Vagina (tissue), 2 donors: ENCODE measurements around the gene ATXN2. TPM values are rescaled to one million over a fixed set of nuclear protein-coding genes. Genes with fewer than 3 reads are reported as not detected.
"Not testable (repeated sequence)": the region's sequence is repeated elsewhere in the genome, so short reads cannot be mapped to it uniquely, and the experiment has no call there.

Source experiments
- DNase-seq, 2 donors: peaks; one replicate each; pipeline ENCODE4 v3.0.0-alpha.2; 2017; ENCODE audit errors: extremely low spot score in 2 of 2
- H3K27ac ChIP-seq: fragments of 200-600 bp; sonication (generic); one replicate; pipeline ENCODE4 v1.5.1; 2019
- H3K27me3 ChIP-seq: fragments of 200-600 bp; sonication (generic); one replicate; pipeline ENCODE4 v1.5.1; 2019
- H3K36me3 ChIP-seq, 2 donors: fragments of 200-600 bp; sonication (generic); one replicate each; pipeline ENCODE4 v1.5.1; 2017 to 2019
- H3K4me1 ChIP-seq: fragments of 200-600 bp; sonication (generic); one replicate; pipeline ENCODE4 v1.5.1; 2019
- H3K4me3 ChIP-seq, 2 donors: fragments of 200-600 bp; sonication (generic); 1 replicate in 1 of 2; 2 replicates in 1 of 2; pipeline ENCODE4 v1.5.1; 2016 to 2019
- H3K9me3 ChIP-seq: fragments of 200-600 bp; sonication (generic); one replicate; pipeline ENCODE4 v1.5.1; 2019
- POLR2A ChIP-seq, 2 donors: fragments of 450-650 bp; IDR thresholded peaks; one replicate each; pipeline ENCODE4 v1.6.1; 2017; ENCODE audit warnings: antibody characterized with exemption in 2 of 2, mild to moderate bottlenecking in 2 of 2, moderate library complexity in 2 of 2
- POLR2AphosphoS5 ChIP-seq, 2 donors: sonication (generic); formaldehyde crosslinking; IDR thresholded peaks; one replicate each; pipeline ENCODE4 v1.9.0; 2017; ENCODE audit warnings: antibody characterized with exemption in 2 of 2, mild to moderate bottlenecking in 2 of 2, low read depth in 1 of 2; ENCODE audit not compliant: insufficient read depth in 1 of 2
- intact Hi-C: fragments of 100-400 bp; cut with DNase I; formaldehyde crosslinking; loops from one replicate; pipeline ENCODE4 v1.15.1; 2023
- total RNA-seq: library from RNA; depleted of rRNA; stranded (reverse); fragments of >200 nt; gene quantifications from one replicate; pipeline ENCODE4 v1.2.3, GENCODE V29; 2016
- TF ChIP-seq, protein P1 (sequence below), 3 experiments: fragments of 450-650 bp in 2 of 3; fragments of 200-600 bp in 1 of 3; sonication (generic) in 1 of 3; IDR thresholded peaks; one replicate each; pipeline ENCODE4 v1.5.1; 2017 to 2019; ENCODE audit warnings: antibody characterized with exemption in 3 of 3, mild to moderate bottlenecking in 2 of 3, moderate library complexity in 2 of 3

ATXN2 gene
- total RNA-seq, 1 donor from 2014 or later = 70.2 TPM

DNA sequence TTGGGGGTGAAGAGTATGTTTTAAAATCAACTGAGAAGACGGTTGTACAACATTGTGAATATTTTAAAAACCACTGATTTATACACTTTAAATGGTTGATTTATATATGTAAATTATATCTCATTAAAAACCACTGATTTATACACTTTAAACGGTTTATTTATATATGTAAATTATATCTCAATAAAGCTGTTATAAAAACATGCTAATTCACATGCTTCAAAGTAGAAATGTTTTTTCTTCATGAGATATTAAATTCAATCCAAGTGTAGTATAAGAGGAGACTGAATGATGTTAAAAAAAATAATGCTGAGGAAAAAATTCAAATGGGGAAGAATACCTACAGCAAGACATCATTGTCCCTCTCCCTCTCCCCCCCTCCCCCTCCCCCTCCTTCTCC is 92.9 kb downstream of the ATXN2 start:
- no peak for DNase-seq
- Histone ChIP-seq H3K27ac (no peak overlapping the region), H3K4me3 (no peak overlapping the region), H3K4me1 (no peaks in the 10 kb centered on the region), H3K36me3 (peaks cover 0 to 44% of the 10 kb centered on the region in 2 donors), H3K9me3 (no peaks in the 10 kb centered on the region), H3K27me3 (no peaks in the 10 kb centered on the region)
- TF ChIP-seq POLR2A (IDR thresholded peaks at IDR 0.05) (no peak), POLR2AphosphoS5 (IDR thresholded peaks at IDR 0.05; ENCODE audit: insufficient read depth in 1 of 2, low read depth in 1 of 2) (no peak)
- TF ChIP-seq, protein P1, sequence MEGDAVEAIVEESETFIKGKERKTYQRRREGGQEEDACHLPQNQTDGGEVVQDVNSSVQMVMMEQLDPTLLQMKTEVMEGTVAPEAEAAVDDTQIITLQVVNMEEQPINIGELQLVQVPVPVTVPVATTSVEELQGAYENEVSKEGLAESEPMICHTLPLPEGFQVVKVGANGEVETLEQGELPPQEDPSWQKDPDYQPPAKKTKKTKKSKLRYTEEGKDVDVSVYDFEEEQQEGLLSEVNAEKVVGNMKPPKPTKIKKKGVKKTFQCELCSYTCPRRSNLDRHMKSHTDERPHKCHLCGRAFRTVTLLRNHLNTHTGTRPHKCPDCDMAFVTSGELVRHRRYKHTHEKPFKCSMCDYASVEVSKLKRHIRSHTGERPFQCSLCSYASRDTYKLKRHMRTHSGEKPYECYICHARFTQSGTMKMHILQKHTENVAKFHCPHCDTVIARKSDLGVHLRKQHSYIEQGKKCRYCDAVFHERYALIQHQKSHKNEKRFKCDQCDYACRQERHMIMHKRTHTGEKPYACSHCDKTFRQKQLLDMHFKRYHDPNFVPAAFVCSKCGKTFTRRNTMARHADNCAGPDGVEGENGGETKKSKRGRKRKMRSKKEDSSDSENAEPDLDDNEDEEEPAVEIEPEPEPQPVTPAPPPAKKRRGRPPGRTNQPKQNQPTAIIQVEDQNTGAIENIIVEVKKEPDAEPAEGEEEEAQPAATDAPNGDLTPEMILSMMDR (IDR thresholded peaks at IDR 0.05) = no peak
- intact Hi-C loops = no loop called here

DNA sequence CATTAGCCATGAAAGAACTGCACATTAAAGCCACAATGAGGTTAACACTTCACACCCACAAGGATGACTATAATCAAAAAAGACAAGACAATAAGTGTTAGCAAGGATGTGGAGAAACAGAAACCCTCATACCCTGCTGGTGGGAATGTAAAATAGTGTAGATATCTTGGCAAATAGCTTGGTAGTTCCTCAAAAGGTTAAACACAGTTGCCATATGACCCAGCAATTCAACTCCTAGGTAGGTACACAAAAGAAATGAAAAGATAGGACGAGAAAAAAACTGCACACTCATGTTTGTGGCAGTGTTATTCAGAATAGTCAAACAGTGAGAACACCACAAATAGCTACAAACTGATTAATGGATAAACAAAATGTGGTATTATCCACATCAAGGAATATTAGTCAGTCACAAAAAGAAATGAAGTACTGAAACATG is 93.5 kb downstream of the ATXN2 start:
- Histone ChIP-seq H3K4me1 (no peaks in the 10 kb centered on the region), H3K36me3 (peaks cover 0 to 41% of the 10 kb centered on the region in 2 donors), H3K9me3 (no peaks in the 10 kb centered on the region), H3K27me3 (no peaks in the 10 kb centered on the region), H3K4me3 (no peak overlapping the region), H3K27ac (no peak overlapping the region)
- DNase-seq = no peak
- intact Hi-C loops = no loop called here
- no peak for TF ChIP-seq POLR2A (IDR thresholded peaks at IDR 0.05)
- TF ChIP-seq, protein P1 (IDR thresholded peaks at IDR 0.05) = no peak
- no peak for TF ChIP-seq POLR2AphosphoS5 (IDR thresholded peaks at IDR 0.05; ENCODE audit: insufficient read depth in 1 of 2, low read depth in 1 of 2)

DNA sequence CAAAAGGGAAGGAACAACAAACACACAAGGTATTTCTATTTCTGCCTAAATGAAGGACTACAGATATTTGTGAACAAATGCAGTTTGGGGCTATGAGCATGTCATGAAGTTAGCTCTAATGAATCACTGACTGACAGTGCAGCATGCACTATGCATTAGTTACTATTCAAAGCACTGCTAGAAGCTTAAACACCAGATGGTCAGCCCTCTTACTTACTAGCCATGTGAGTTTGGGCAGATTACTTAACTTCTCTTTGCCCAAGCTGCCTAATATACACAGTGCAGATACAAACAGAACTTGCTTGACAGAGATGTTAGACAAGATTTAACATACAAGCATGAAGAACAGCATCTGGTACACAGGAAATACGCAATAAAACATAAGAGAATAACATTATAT is 96.0 kb downstream of the ATXN2 start:
- no peak overlapping the region for H3K4me3 ChIP-seq
- no peaks in the 10 kb centered on the region for H3K9me3 ChIP-seq
- H3K36me3 ChIP-seq = peaks cover 0 to 26% of the 10 kb centered on the region in 2 donors
- no peak for DNase-seq
- intact Hi-C loops = no loop called here
- H3K27ac ChIP-seq = no peak overlapping the region
- TF ChIP-seq, protein P1 (IDR thresholded peaks at IDR 0.05) = no peak
- TF ChIP-seq POLR2AphosphoS5 (IDR thresholded peaks at IDR 0.05; ENCODE audit: insufficient read depth in 1 of 2, low read depth in 1 of 2) (no peak), POLR2A (IDR thresholded peaks at IDR 0.05) (no peak)
- H3K4me1 ChIP-seq = no peaks in the 10 kb centered on the region
- no peaks in the 10 kb centered on the region for H3K27me3 ChIP-seq

DNA sequence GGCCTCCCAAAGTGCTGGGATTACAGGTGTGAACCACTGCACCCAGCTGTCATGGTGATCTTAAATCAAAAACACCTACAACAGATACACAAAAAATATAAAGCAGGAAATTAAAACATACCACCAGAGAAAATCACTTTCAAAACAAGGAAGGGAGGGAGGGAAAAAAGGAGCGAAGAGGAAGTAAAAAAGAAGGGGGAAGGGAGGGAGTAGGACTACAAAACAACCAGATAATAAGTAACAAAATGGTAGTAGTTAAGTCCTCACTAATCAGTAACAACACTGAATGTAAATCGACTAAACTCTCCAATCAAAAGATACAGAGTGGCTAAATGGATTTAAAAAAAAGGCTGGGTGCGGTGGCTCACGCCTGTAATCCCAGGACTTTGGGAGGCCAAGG is 104.4 kb downstream of the ATXN2 start:
- Histone ChIP-seq H3K27ac (no peak overlapping the region), H3K36me3 (peaks cover 0 to 32% of the 10 kb centered on the region in 2 donors), H3K9me3 (no peaks in the 10 kb centered on the region), H3K4me1 (no peaks in the 10 kb centered on the region), H3K27me3 (no peaks in the 10 kb centered on the region), H3K4me3 (no peak overlapping the region)
- DNase-seq = no peak
- intact Hi-C loops = no loop called here
- no peak for TF ChIP-seq POLR2A (IDR thresholded peaks at IDR 0.05)
- TF ChIP-seq POLR2AphosphoS5 (IDR thresholded peaks at IDR 0.05; ENCODE audit: insufficient read depth in 1 of 2, low read depth in 1 of 2) = no peak
- TF ChIP-seq, protein P1 (IDR thresholded peaks at IDR 0.05) = no peak

DNA sequence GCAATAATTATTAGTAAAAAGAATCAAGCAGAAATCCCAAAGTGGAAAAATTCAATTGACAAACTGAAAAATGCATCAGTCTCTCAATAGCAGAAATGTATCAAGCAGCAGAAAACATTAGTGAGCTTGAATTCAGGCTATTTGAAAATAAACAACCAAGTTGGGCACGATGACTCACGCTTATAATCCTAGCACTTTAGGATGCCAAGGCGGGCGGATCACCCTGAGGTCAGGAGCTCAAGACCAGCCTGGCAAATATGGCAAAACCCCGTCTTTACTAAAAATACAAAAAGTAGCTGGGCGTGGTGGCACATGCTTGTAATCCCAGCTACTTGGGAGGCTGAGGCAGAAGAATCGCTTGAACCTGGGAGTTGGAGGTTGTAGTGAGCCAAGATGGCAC is 106.1 kb downstream of the ATXN2 start:
- H3K4me3 ChIP-seq, H3K4me1 ChIP-seq, H3K9me3 ChIP-seq, DNase-seq, H3K27me3 ChIP-seq, H3K27ac ChIP-seq, intact Hi-C loops: not testable (repeated sequence)
- peaks cover 0 to 40% of the 10 kb centered on the region in 2 donors for H3K36me3 ChIP-seq
